HUES64 (cell line): Measurements from ENCODE around the gene OR56A1. TPM values are rescaled to one million over a fixed set of nuclear protein-coding genes. Genes with fewer than 3 reads are reported as not detected.
"Not testable (repeated sequence)": the region's sequence is repeated elsewhere in the genome, so short reads cannot be mapped to it uniquely, and the experiment has no call there.

ENCODE experiments used
- H3K27ac ChIP-seq: 2 replicates; pipeline ENCODE4 v1.7.0; 2013; ENCODE audit warnings: low read depth, low read length, inconsistent platforms
- H3K27me3 ChIP-seq: 2 replicates; pipeline ENCODE4 v1.6.1; 2013; ENCODE audit warnings: mild to moderate bottlenecking, low read length; ENCODE audit not compliant: insufficient read depth
- H3K36me3 ChIP-seq: 2 replicates; pipeline ENCODE4 v1.6.1; 2013; ENCODE audit warnings: mild to moderate bottlenecking, low read length; ENCODE audit not compliant: insufficient read depth
- H3K4me1 ChIP-seq: 2 replicates; pipeline ENCODE4 v1.6.1; 2013; ENCODE audit warnings: mild to moderate bottlenecking, low read length, moderate library complexity; ENCODE audit not compliant: insufficient read depth
- H3K4me3 ChIP-seq: 2 replicates; pipeline ENCODE4 v1.5.1; 2013; ENCODE audit warnings: mild to moderate bottlenecking, low read length, moderate library complexity
- H3K9ac ChIP-seq: 2 replicates; pipeline ENCODE4 v1.6.1; 2013; ENCODE audit warnings: mild to moderate bottlenecking, low read depth, low read length
- H3K9me3 ChIP-seq: 2 replicates; pipeline ENCODE4 v1.6.1; 2013; ENCODE audit warnings: low read depth, low read length; ENCODE audit not compliant: insufficient read depth
- WGBS: fragments of 150-250, 120-280 bp; methylation state at CpG from one replicate; pipeline ENCODE4 v1.1.7; 2013; ENCODE audit warnings: missing lambda C conversion rate; 5-methylcytosine and 5-hydroxymethylcytosine counted together
- polyA plus RNA-seq, 2 experiments: library from polyadenylated mRNA; stranded (reverse); fragments of 50-300 nt; gene quantifications; one replicate each; pipeline ENCODE4 v1.2.3, GENCODE V29; 2013

Gene OR56A1, protein sequence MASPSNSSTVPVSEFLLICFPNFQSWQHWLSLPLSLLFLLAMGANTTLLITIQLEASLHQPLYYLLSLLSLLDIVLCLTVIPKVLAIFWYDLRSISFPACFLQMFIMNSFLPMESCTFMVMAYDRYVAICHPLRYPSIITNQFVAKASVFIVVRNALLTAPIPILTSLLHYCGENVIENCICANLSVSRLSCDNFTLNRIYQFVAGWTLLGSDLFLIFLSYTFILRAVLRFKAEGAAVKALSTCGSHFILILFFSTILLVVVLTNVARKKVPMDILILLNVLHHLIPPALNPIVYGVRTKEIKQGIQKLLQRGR
- not detected for polyA plus RNA-seq (2013, experiment 1 of 2)
- polyA plus RNA-seq (2013, experiment 2 of 2), result not detected

DNA sequence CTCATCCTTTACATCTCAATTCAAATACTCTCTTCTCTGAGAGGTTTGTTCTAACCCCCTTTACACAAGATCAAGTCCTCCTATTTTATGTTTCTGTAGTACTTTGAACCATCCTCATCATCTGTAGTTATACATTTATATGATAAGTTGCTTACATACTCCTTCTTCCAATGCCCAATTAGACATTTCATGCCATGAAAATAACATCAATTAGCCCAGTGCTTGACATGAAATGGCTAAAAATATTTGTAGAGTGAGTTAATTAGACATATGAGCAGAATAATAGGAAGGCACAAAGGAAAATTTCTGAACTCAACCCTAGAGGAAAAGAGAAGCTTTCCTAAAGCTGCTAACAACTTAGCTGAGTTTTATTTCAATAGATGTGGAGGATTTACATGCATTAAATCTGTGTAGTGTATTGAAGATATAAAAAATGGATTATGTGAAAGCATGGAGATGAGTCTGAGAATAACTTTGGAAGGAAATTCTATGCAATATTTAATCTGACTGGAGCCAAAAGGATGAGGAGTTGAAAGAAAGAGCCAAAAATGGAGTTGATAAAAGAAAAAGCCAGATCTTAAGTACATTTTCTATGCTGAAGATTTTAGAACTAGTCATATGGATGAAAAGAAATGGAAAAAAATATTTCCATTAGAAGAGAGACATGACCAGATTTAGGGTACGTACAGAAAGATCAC lies at the start of gene OR56A1:
Gene OR56A1, minus strand, starts transcription at position 51 of the 698 bp plus-strand sequence. CDS start 3,066 bp downstream, outside the sequence.
- Histone ChIP-seq H3K4me3 (no peak within 1 kb of the TSS), H3K27me3 (no peaks in the 10 kb centered on the region), H3K36me3 (no peaks in the 10 kb centered on the region), H3K4me1 (no peaks in the 10 kb centered on the region), H3K9me3 (no peaks in the 10 kb centered on the region), H3K27ac (no peak within 1 kb of the TSS), H3K9ac (no peak within 1 kb of the TSS)
- 98% methylated on average over 1 of the region's 1 CpG for WGBS

DNA sequence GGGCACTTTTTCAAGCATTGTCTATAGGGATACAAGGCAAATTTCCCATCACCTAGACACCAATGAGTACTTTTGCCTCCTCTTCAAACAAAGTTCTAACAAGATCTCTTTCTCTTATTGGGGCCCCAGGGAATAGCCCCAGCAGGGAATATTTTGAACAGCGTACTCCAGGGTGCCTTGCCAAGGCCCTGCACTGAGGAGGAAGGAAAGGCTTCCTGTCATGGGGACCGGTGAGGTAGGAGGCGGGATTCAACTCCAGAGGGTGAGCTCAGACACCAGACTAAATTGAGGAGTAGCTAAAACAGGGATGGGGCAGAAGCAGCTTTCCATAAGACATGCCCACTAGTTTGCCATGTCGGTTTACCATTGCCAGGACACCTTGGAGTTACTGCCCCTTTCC lies 48.9 kb upstream of the OR56A1 start:
- no peaks in the 10 kb centered on the region for H3K27me3 ChIP-seq
- H3K9ac ChIP-seq, result no peak overlapping the region
- no peak overlapping the region for H3K4me3 ChIP-seq
- H3K9me3 ChIP-seq, result peaks cover 15% of the 10 kb centered on the region
- H3K4me1 ChIP-seq, result peaks cover 2% of the 10 kb centered on the region
- no peaks in the 10 kb centered on the region for H3K36me3 ChIP-seq
- H3K27ac ChIP-seq, result no peak overlapping the region
- WGBS, result 76% methylated on average over 4 of the region's 4 CpGs

DNA sequence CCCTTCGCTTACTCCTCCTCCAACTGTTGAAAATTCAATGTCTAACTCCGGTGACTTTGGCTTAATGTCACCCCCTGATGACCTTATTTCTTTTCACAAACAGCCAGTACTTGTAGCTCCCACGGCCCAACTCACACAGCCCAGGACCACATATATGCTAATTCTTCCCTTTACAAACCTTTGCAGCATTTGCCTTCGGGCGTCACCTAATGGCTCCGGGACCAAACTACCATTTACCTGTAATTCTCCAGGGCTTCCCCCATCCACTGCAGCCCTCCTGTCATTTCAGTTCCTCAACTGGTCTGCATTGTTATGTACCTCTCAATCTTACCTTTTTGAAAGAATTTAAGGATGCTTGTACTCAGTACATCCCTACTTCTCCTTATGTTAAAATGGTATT lies 47.2 kb upstream of the OR56A1 start:
- no peak overlapping the region for H3K4me3 ChIP-seq
- peaks cover 15% of the 10 kb centered on the region for H3K9me3 ChIP-seq
- no peaks in the 10 kb centered on the region for H3K27me3 ChIP-seq
- no peaks in the 10 kb centered on the region for H3K36me3 ChIP-seq
- H3K27ac ChIP-seq, result no peak overlapping the region
- no peak overlapping the region for H3K9ac ChIP-seq
- WGBS, result 87% methylated on average over 6 of the region's 6 CpGs
- H3K4me1 ChIP-seq, result peaks cover 2% of the 10 kb centered on the region

DNA sequence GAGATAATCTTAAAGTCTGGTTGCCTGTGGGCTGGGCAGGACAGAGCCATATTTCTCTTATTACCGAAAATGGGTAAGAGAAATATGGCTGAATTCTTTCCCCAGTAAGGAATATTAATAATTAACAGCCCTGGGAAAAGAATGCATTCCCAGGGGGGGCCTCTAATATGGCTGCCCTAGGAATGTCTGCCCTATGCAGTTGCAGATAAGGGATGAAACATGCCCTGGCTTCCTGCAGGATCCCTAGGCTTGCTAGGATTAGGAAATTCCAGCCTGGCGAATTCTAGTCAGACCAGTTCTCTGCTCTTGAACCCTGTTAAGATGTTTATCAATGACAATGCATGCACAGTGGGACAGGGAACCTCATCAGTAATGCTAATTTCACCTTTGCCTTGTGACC lies 45.9 kb upstream of the OR56A1 start:
- H3K4me3 ChIP-seq, H3K27me3 ChIP-seq, H3K36me3 ChIP-seq, H3K9ac ChIP-seq, H3K27ac ChIP-seq, H3K4me1 ChIP-seq: not testable (repeated sequence)
- H3K9me3 ChIP-seq, result peaks cover 15% of the 10 kb centered on the region
- 83% methylated on average over 1 of the region's 2 CpGs for WGBS

DNA sequence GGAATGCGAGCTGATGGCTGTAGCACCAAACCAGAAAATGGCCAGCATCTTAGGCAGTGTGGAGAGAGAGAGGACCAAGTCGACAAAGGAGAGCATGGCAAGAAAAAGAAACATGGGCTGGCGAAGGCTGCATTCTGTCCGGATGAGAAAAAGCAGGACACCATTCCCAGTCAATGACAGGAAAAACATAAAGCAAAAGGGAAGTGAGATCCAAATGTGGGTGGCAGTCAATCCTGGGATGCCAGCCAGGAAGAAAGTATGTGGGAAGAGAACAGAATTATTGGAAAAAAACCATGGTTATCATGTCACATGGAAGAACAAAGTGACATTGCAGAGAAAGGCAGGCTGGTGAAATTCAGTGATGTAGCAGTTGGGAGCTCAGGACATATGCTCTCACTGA lies 36.9 kb upstream of the OR56A1 start:
- H3K9me3 ChIP-seq, result no peaks in the 10 kb centered on the region
- H3K36me3 ChIP-seq, result no peaks in the 10 kb centered on the region
- H3K4me1 ChIP-seq, result peaks cover 9% of the 10 kb centered on the region; the same call in 1 of the 2 replicates
- H3K4me3 ChIP-seq, result no peak overlapping the region
- H3K27ac ChIP-seq, result no peak overlapping the region
- H3K9ac ChIP-seq, result no peak overlapping the region
- 93% methylated on average over 4 of the region's 4 CpGs for WGBS
- no peaks in the 10 kb centered on the region for H3K27me3 ChIP-seq

DNA sequence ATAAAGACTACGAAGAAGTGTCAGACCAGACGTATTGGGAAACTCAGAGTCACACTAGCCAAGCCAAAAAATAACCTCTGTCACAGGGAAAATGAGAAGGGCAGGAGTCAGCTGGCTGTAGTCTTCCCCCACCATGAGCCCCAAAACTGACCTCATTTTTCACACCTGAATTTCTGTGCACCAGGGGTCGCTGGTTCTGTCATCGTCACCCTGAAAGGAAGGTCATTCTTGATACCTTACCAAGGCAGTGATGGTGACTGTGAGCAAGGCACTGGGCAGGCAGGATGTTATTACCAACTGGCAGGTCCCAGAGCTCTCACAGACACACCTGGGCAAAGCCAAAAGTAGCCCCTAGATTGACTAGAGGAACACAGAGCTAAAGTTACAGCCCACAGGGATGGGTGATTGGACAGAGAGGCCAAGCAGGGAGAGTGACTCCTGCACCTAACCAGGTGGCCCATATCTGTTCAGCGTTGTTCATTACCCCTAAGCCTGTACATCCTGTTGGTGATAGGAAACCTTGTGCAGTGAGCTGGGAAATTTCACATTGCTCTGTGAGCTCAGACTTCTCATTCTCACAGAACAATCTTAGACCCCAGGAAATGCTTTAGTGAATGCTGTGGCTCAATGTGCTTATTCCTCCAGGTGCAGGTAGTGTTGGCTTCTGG lies 32.3 kb upstream of the OR56A1 start:
- H3K27me3 ChIP-seq, result no peaks in the 10 kb centered on the region
- 94% methylated on average over 5 of the region's 5 CpGs for WGBS
- H3K9ac ChIP-seq, result no peak overlapping the region
- no peak overlapping the region for H3K4me3 ChIP-seq
- H3K4me1 ChIP-seq, result no peaks in the 10 kb centered on the region
- no peaks in the 10 kb centered on the region for H3K36me3 ChIP-seq
- no peaks in the 10 kb centered on the region for H3K9me3 ChIP-seq
- H3K27ac ChIP-seq, result no peak overlapping the region

DNA sequence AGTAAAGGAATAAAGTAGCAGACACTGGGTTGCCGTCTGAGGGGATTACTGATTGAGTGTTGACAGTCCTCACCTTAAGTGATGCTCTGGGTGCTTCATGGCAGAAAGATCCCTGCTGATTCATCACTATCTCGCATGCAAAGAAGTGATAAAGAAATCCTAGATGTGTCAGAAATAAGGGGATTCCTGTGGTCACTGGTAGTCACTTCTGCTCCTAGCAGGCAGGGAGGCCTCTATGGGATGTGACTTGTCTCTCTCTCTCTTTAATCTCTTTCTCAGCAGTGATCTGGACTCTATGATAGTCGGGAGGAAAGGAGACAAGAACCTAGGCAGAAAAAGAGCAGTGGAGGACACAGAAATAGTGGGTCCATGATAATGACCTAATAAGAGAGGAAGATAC lies 30.9 kb upstream of the OR56A1 start:
- H3K36me3 ChIP-seq, result no peaks in the 10 kb centered on the region
- no peak overlapping the region for H3K9ac ChIP-seq
- no peaks in the 10 kb centered on the region for H3K9me3 ChIP-seq
- H3K27me3 ChIP-seq, result no peaks in the 10 kb centered on the region
- H3K4me3 ChIP-seq, result no peak overlapping the region
- H3K4me1 ChIP-seq, result no peaks in the 10 kb centered on the region; the same call in 1 of the 2 replicates
- H3K27ac ChIP-seq, result no peak overlapping the region
- WGBS, result 86% methylated on average over 3 of the region's 3 CpGs

DNA sequence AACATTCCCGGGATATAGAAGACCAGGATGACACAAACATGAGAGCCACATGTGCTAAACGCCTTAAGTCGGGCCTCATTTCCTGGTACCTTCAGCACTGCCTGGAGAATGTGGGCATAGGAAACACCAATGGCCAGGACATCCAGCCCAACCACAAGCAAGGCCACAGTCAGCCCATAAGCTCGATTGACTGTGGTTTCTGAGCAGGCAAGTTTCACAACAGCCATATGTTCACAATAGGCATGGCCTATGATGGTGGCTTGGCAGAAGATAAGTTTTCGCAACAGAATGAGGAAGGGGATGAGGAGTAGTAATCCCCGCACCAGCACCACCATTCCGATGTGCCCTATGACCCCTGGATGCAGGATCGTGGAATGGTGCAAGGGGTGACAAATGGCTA lies 26.9 kb upstream of the OR56A1 start:
- Histone ChIP-seq H3K4me3 (no peak overlapping the region), H3K4me1 (no peaks in the 10 kb centered on the region; the same call in 1 of the 2 replicates), H3K9me3 (no peaks in the 10 kb centered on the region), H3K27ac (no peak overlapping the region), H3K36me3 (no peaks in the 10 kb centered on the region), H3K9ac (no peak overlapping the region), H3K27me3 (no peaks in the 10 kb centered on the region)
- WGBS, result 93% methylated on average over 5 of the region's 8 CpGs

DNA sequence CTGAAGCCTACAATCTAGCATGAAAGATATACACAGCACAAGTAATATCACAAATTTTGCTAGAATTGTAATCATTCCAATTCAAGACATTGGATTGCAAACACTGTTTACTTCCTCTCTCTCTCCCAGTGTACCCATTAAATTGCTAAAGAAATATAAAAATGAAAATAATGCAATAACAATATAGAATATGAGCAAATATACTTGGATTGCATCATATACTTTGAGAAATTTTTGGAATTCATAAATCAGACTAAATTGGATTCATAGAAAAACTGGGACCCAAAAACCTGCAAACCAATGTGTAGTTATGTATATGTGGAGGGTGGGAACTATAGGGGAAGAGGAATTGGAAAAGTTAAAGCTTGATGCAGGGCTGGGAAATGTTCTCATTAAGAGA lies 25.0 kb upstream of the OR56A1 start:
- Histone ChIP-seq H3K27ac (no peak overlapping the region), H3K9ac (no peak overlapping the region), H3K4me3 (no peak overlapping the region), H3K36me3 (no peaks in the 10 kb centered on the region), H3K4me1 (no peaks in the 10 kb centered on the region; the same call in 1 of the 2 replicates), H3K9me3 (no peaks in the 10 kb centered on the region), H3K27me3 (no peaks in the 10 kb centered on the region)

DNA sequence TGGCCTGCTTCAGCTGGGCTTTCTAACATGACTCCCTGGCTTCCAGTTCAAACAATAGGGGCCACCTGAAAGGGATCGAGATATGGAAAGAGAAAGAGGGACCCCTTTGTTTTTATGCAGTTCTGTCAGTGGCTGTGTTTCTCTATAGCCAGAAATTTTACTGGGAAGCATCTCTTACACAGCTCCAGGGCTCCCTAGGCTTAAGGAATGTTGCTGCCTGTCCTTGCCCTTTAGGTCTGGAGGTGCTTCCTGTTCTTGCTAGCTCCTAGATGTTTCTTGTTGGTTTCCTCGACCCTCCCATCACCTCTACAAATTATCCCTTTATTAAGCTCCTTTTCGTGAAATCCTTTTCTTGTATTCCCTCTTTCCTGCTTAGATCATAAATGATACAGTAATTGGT lies 21.8 kb upstream of the OR56A1 start:
- Histone ChIP-seq H3K4me1 (peaks cover 7% of the 10 kb centered on the region; the same call in 1 of the 2 replicates), H3K9me3 (no peaks in the 10 kb centered on the region), H3K4me3 (no peak overlapping the region), H3K9ac (no peak overlapping the region), H3K27me3 (no peaks in the 10 kb centered on the region), H3K27ac (no peak overlapping the region), H3K36me3 (no peaks in the 10 kb centered on the region)
- WGBS, result 83% methylated on average over 3 of the region's 3 CpGs

DNA sequence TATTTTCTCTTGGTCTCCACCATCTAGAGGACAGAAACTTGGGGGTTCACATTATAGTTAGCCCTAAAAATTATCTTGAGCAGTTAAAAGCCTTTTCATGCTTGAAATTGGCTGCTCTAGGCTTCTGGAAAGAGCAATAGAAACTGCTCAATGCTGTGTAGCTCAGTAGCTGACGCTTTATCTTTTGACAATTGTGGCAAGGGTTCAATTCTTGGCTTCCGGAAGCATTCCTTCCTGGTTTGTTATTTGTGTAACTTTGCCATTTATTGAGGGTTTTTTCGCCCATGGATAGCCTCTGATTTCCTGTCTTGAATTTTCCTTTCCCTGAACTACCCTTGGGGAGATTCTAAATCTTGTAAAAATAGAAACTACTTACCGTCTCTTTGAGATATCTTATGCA lies 10.3 kb upstream of the OR56A1 start:
- Histone ChIP-seq H3K36me3 (no peaks in the 10 kb centered on the region), H3K27ac (no peak overlapping the region), H3K4me1 (no peaks in the 10 kb centered on the region), H3K4me3 (no peak overlapping the region), H3K27me3 (no peaks in the 10 kb centered on the region), H3K9ac (no peak overlapping the region), H3K9me3 (no peaks in the 10 kb centered on the region)
- WGBS, result 95% methylated on average over 3 of the region's 4 CpGs
